ENCODE data around the gene PDPN.

Gene PDPN

DNA sequence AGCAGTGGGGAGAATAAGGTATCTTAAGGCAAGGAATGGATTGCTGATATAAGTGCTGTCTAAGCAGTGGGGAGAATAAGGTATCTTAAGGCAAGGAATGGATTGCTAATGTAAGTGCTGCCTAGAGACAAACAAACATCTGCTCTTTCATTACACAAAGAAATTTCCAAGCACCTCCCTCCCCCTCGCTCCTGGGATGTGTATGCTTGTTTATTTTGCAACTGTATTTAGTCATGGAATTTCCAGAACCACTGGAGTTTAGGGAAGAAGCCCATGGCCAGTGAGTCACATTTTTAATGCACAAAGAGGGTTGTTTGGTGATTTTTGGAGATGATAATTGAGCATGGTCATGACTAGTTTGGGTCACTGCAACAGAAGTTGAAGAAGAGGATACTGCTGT lies 21.5 kb downstream of the PDPN start:
- DNase-seq (ENCODE audit: low read depth, low spot score): no peak
- H3K27ac ChIP-seq: no peak overlapping the region

GRCh38 chr1:13607002-13607401 lies 23.4 kb downstream of the PDPN start:
- DNase-seq (ENCODE audit: low read depth, low spot score): no peak
- no peak overlapping the region for H3K27ac ChIP-seq

GRCh38 chr1:13616234-13616633 lies 32.6 kb downstream of the PDPN start:
- no peak for DNase-seq (ENCODE audit: low read depth, low spot score)
- H3K27ac ChIP-seq: no peak overlapping the region

GRCh38 chr1:13617108-13617507 lies 33.5 kb downstream of the PDPN start:
- DNase-seq (ENCODE audit: low read depth, low spot score): no peak
- no peak overlapping the region for H3K27ac ChIP-seq

DNA sequence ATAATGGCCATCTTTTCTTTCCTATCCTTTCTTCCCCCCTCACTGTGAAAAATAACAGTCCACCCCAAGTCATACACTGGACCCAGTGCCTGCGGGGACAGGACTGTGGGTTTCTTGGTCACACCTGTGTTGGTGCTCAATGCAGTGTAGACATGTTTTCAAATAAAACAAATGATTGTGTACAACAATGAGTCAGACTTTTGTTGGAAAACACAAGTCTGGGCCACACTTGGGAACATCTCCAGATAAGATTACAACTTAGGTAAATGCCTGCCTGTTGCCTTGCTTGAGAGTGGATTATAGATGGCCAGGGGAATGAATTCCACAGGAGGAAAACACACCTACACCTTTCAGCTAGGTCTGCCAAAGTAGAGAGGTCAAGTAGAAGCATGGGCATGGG lies 34.1 kb downstream of the PDPN start:
- no peak for DNase-seq (ENCODE audit: low read depth, low spot score)

GRCh38 chr1:13618483-13618882 lies 34.9 kb downstream of the PDPN start:
- no peak for DNase-seq (ENCODE audit: low read depth, low spot score)
- H3K27ac ChIP-seq: no peak overlapping the region

More for the DNA sequence above, 34.1 kb downstream of the PDPN start:
- no peak overlapping the region for H3K27ac ChIP-seq

GRCh38 chr1:13619909-13620308 lies 36.3 kb downstream of the PDPN start:
- no peak overlapping the region for H3K27ac ChIP-seq
- no peak for DNase-seq (ENCODE audit: low read depth, low spot score)

- no peak for DNase-seq (ENCODE audit: low read depth, low spot score)
- H3K27ac ChIP-seq: no peak overlapping the region
Measured at GRCh38 chr1:13620825-13621224, 37.2 kb downstream of the PDPN start.

DNA sequence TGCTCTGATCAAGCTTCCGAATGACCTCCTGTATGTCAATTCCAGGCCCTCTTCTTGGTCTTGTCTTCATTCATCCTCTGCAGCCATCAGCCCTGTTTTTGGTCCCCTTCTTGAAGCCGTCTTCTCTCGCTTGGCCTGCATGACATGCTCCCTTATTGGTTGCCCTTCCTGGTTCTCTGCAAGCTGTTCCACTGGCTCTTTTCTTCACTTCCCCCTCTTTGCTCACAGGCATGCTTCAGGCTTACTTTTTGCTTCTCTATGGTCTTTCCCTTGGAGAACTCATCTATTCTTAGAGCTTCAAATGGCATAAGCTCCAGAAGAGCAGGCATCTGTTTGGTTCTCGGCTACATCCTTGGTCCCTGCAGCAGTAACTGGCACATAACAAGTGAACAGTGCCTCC lies 38.8 kb downstream of the PDPN start:
- H3K27ac ChIP-seq: no peak overlapping the region
- DNase-seq (ENCODE audit: low read depth, low spot score): no peak

DNA sequence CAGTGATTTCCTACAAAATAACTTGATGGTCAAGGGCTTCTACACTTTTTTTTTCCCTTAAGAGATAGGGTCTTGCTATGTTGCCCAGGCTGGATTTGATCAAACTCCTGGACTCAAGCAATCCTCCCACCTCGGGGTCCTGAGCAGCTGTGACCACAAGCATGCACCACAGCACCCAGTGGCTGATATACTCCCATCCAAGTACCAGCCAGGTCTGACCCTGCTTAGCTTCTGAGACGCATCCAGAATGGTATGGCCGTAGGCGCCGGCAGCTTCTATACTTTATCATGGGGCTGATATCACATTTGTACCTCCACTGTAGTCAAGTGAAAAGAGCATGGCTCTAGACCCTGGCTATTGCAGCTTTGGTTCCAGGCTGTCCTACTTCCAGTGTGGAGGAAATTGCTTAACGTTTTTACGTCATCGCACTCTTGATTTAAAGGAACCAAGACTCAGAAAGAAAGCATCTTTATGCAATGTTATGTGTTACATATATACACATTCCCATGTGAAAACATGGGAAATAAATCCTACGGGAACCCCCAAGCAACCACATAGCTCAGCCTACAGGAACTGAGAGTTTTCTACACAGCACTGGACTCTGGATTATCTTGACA lies 39.5 kb downstream of the PDPN start:
- H3K27ac ChIP-seq: no peak overlapping the region
- no peak for DNase-seq (ENCODE audit: low read depth, low spot score)

DNA sequence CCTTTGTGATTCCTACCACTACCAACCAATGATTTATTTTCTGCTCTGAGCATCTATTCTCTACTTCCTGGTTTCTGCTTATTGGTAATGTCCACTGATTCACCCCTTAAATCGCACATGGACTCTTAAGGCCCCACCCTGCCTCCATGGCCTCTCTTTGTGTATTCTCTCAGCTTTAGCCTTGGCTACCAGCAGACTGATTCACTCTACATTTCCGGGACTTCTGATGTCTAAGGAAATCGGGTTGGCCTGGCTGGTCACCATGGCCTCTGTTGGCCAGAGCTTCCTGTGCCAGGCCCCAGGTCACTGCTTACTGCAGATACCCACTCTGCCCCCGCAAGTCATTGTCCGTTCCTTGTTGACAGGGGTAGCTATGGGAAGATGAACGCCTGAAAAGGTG lies 40.9 kb downstream of the PDPN start:
- H3K27ac ChIP-seq: no peak overlapping the region
- DNase-seq (ENCODE audit: low read depth, low spot score): no peak

DNA sequence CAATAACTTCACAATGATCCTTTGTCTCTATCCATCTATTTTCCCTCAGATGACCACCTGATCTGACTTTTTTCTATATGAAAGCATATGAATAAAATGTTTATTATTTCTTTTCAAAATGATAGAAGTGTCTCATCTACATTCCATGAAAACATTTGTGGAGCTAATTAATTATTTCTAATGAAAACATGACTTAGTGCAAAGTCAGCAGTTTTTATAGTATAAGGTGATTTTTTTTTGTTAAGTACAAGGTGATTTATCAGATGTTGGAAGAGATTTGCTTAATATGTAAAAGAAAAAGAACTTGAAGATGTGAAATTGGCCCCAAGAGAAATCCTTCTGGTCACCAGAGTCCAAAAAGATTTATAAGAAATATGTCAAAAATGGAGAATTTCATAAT lies 43.5 kb downstream of the PDPN start:
- H3K27ac ChIP-seq: no peak overlapping the region
- DNase-seq (ENCODE audit: low read depth, low spot score): no peak

- DNase-seq (ENCODE audit: low read depth, low spot score): no peak
Measured at GRCh38 chr1:13628218-13628617, 44.6 kb downstream of the PDPN start.

GRCh38 chr1:13628711-13629110 lies 45.1 kb downstream of the PDPN start:
- DNase-seq (ENCODE audit: low read depth, low spot score): no peak
- H3K27ac ChIP-seq: no peak overlapping the region

More at GRCh38 chr1:13628218-13628617, 44.6 kb downstream of the PDPN start:
- H3K27ac ChIP-seq: no peak overlapping the region

- H3K27ac ChIP-seq: no peak overlapping the region
- no peak for DNase-seq (ENCODE audit: low read depth, low spot score)
Measured at GRCh38 chr1:13642306-13643004, 58.8 kb downstream of the PDPN start.

GRCh38 chr1:13643017-13643416 lies 59.4 kb downstream of the PDPN start:
- DNase-seq (ENCODE audit: low read depth, low spot score): no peak
- no peak overlapping the region for H3K27ac ChIP-seq

GRCh38 chr1:13646521-13646920 lies 62.9 kb downstream of the PDPN start:
- no peak for DNase-seq (ENCODE audit: low read depth, low spot score)
- H3K27ac ChIP-seq: no peak overlapping the region

GRCh38 chr1:13651279-13651678 lies 67.6 kb downstream of the PDPN start:
- peak; percentile 48 for DNase-seq (ENCODE audit: low read depth, low spot score)
- H3K27ac ChIP-seq: no peak overlapping the region

DNA sequence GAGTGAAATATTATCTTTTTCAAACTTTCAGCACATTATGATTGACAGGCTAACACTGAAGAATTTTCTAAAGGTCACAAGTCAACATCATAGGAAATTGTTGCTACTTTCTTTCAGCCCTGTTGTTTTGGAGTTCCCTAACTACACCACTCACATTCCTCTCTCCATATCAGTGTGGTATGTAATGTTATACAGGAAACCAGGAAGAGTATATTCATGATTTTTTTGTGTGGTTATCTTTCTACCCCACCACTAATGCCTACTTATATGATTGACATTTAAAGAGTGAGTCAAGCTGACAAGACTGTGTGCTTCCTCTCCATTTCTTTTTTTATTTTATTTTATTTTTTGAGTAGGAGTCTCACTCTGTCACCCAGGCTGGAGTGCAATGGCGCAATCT lies 68.6 kb downstream of the PDPN start:
- H3K27ac ChIP-seq: no peak overlapping the region
- DNase-seq (ENCODE audit: low read depth, low spot score): no peak

DNA sequence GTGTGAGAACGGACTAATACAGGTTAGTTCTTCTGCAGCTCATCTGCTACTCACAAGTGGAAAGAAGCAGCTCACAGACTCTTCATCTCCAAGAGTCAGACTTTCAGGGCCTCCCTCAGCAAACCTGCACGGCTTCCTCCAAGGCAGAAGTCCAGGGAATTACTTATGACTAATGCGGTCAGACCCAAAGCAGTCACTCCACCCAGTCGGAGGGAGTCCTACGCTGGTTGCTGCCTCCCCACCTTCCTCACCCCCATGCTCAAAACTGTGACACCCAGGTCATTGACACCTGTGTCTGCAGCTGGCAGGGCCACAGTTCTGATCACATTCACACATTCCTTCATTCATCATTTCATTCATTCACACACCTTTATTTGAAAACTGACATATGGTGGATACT lies 77.9 kb downstream of the PDPN start:
- no peak for DNase-seq (ENCODE audit: low read depth, low spot score)
- no peak overlapping the region for H3K27ac ChIP-seq

GRCh38 chr1:13662493-13662892 lies 78.9 kb downstream of the PDPN start:
- DNase-seq (ENCODE audit: low read depth, low spot score): no peak
- H3K27ac ChIP-seq: no peak overlapping the region

GRCh38 chr1:13663969-13664368 lies 80.3 kb downstream of the PDPN start:
- no peak for DNase-seq (ENCODE audit: low read depth, low spot score)
- H3K27ac ChIP-seq: peak overlapping the region; percentile 66
